Measurements from ENCODE around the gene KRT3. TPM values are rescaled to one million over a fixed set of nuclear protein-coding genes. Genes with fewer than 3 reads are reported as not detected.

KRT3 gene
- total RNA-seq, 1 experiment from 2014 or later = not detected

DNA sequence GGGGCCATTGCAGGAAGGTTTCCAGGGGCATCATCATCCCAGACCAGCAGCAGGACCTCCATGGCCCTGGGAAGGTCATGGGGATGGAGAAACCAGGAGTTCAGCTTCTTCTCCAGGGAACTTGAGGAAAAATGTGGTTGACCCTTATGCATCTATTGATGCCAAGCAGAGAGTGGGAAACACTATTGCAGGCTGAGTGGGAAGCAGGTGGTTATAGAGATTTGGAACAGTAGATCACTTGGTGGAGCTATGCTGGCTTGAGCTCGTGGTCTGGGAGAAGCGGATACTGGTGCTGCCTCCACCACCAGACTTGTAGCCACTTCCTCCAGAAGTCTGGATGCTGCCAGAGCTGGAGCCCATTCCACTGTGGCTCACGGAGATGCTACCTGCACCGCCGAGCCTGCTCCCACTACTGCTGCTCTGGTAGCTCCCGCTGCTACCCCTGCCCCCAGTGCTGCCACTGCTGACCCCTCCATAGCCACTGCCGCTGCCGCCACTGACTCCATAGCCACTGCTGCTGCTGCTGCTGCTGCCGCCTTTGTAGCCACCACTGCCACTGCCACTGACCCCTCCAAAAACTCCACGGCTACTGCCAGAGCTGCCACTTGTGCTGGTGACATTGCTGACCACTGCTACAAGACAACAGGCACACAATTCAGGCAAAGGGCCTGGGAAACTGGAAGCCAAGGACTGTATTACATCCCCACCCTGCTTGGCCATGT, 27.3 kb downstream of the KRT3 start:
- no peak overlapping the region for H3K4me3 ChIP-seq (ENCODE audit: low read depth, low read length, poor library complexity, severe bottlenecking)
- intact Hi-C loops (cut with micrococcal nuclease; ENCODE audit: unreplicated experiment) = no loop called here

DNA sequence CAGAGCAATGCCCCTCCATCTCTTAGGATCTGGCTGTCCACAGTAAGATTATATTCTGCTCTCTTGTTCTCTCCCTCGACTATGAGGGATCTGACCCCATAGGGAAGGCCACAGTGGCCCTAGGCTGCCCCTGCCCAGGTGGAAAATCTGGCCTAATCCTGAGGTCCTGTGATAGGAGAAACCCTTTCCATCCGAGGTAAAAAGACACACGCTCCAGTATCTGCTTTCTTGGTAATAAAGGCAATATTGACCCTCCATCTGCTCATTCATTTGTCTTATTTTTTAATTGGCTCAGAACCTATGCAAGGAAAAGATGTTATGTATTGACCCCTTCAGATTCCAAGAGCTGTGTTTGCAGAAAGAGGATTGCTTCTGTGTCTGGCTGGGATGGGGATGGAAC, 28.5 kb downstream of the KRT3 start:
- intact Hi-C loops (cut with micrococcal nuclease; ENCODE audit: unreplicated experiment) = no loop called here
- Histone ChIP-seq H3K4me1 (ENCODE audit: insufficient read depth, low read length, poor library complexity, severe bottlenecking) (no peaks in the 10 kb centered on the region), H3K36me3 (ENCODE audit: insufficient read depth, low read length, poor library complexity, severe bottlenecking) (no peaks in the 10 kb centered on the region), H3K27ac (ENCODE audit: low read depth, low read length, poor library complexity, severe bottlenecking) (no peak overlapping the region), H3K27me3 (replicated peaks; ENCODE audit: insufficient read depth, low read depth, low read length, poor library complexity) (no peaks in the 10 kb centered on the region), H3K9me3 (ENCODE audit: low read depth, low read length, poor library complexity, severe bottlenecking) (no peaks in the 10 kb centered on the region), H3K4me3 (ENCODE audit: low read depth, low read length, poor library complexity, severe bottlenecking) (no peak overlapping the region)
- no peak for DNase-seq (ENCODE audit: low spot score)
- no TSS peak for BruUV-seq (replicated peaks)
- ChIA-PET POLR2A (ENCODE audit: low non-redundant PET) (no interaction called here), CTCF (no interaction called here)
- no peak for TF ChIP-seq EZH2 (IDR thresholded peaks at IDR 0.05; ENCODE audit: borderline replicate concordance, low read depth, low read length, poor library complexity, severe bottlenecking)
- TF ChIP-seq, protein P1, sequence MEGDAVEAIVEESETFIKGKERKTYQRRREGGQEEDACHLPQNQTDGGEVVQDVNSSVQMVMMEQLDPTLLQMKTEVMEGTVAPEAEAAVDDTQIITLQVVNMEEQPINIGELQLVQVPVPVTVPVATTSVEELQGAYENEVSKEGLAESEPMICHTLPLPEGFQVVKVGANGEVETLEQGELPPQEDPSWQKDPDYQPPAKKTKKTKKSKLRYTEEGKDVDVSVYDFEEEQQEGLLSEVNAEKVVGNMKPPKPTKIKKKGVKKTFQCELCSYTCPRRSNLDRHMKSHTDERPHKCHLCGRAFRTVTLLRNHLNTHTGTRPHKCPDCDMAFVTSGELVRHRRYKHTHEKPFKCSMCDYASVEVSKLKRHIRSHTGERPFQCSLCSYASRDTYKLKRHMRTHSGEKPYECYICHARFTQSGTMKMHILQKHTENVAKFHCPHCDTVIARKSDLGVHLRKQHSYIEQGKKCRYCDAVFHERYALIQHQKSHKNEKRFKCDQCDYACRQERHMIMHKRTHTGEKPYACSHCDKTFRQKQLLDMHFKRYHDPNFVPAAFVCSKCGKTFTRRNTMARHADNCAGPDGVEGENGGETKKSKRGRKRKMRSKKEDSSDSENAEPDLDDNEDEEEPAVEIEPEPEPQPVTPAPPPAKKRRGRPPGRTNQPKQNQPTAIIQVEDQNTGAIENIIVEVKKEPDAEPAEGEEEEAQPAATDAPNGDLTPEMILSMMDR (conservative IDR thresholded peaks at IDR 0.05; ENCODE audit: low read depth, low read length) = no peak

More for the DNA sequence above, 27.3 kb downstream of the KRT3 start:
- Histone ChIP-seq H3K9me3 (ENCODE audit: low read depth, low read length, poor library complexity, severe bottlenecking) (no peaks in the 10 kb centered on the region), H3K36me3 (ENCODE audit: insufficient read depth, low read length, poor library complexity, severe bottlenecking) (no peaks in the 10 kb centered on the region), H3K27me3 (replicated peaks; ENCODE audit: insufficient read depth, low read depth, low read length, poor library complexity) (no peaks in the 10 kb centered on the region), H3K27ac (ENCODE audit: low read depth, low read length, poor library complexity, severe bottlenecking) (no peak overlapping the region), H3K4me1 (ENCODE audit: insufficient read depth, low read length, poor library complexity, severe bottlenecking) (no peaks in the 10 kb centered on the region)
- TF ChIP-seq, protein P1 (conservative IDR thresholded peaks at IDR 0.05; ENCODE audit: low read depth, low read length) = no peak
- no peak for TF ChIP-seq EZH2 (IDR thresholded peaks at IDR 0.05; ENCODE audit: borderline replicate concordance, low read depth, low read length, poor library complexity, severe bottlenecking)
- no peak for DNase-seq (ENCODE audit: low spot score)
- ChIA-PET CTCF (no interaction called here), POLR2A (ENCODE audit: low non-redundant PET) (interaction anchor here (0.6 kb wide), 1 partner anchor 549 kb away, joined by 4 read pairs; no protein-coding TSS in a partner anchor)
- BruUV-seq (replicated peaks) = no TSS peak

DNA sequence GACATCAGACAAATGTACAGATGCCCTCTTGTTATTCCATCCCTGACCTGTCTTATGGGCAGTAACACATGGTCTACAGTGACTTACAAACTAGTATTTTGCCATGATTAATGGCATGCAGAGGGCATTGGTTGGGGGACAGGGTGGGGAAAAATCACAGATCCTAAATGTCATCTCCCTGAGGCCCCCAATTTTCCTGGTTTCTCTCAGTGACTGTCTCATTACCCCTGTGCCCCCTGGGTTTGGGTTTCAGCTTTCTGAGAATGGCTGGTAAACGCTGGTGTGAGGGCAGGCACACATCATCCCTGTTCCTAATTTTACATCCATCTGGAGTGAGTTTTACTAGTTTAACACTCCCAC, 28.9 kb downstream of the KRT3 start:
- ChIA-PET CTCF (no interaction called here), POLR2A (ENCODE audit: low non-redundant PET) (no interaction called here)
- intact Hi-C loops (cut with micrococcal nuclease; ENCODE audit: unreplicated experiment) = no loop called here
- no peak for DNase-seq (ENCODE audit: low spot score)
- Histone ChIP-seq H3K36me3 (ENCODE audit: insufficient read depth, low read length, poor library complexity, severe bottlenecking) (no peaks in the 10 kb centered on the region), H3K4me3 (ENCODE audit: low read depth, low read length, poor library complexity, severe bottlenecking) (no peak overlapping the region), H3K4me1 (ENCODE audit: insufficient read depth, low read length, poor library complexity, severe bottlenecking) (no peaks in the 10 kb centered on the region), H3K27me3 (replicated peaks; ENCODE audit: insufficient read depth, low read depth, low read length, poor library complexity) (no peaks in the 10 kb centered on the region), H3K9me3 (ENCODE audit: low read depth, low read length, poor library complexity, severe bottlenecking) (no peaks in the 10 kb centered on the region), H3K27ac (ENCODE audit: low read depth, low read length, poor library complexity, severe bottlenecking) (no peak overlapping the region)
- TF ChIP-seq EZH2 (IDR thresholded peaks at IDR 0.05; ENCODE audit: borderline replicate concordance, low read depth, low read length, poor library complexity, severe bottlenecking) = no peak
- TF ChIP-seq, protein P1 (conservative IDR thresholded peaks at IDR 0.05; ENCODE audit: low read depth, low read length) = no peak
- BruUV-seq (replicated peaks) = no TSS peak
